GM12878 (cell line): Measurements from ENCODE around the gene VEGFD. TPM values are rescaled to one million over a fixed set of nuclear protein-coding genes. Genes with fewer than 3 reads are reported as not detected.

Experiments
- ATAC-seq: fragments of 200-7000 bp; cut with Tn5 transposase; 3 replicates; pipeline ENCODE4 v1.9.1; 2020; ENCODE audit warnings: mild to moderate bottlenecking, moderate library complexity
- BruUV-seq: library from RNA; stranded (reverse); fragments of 400-500 nt; replicated peaks from 2 replicates; lab custom pipeline; 2021; lab: Mats Ljungman, UMichigan
- CTCF ChIA-PET: fragments of 300-600 bp; sonication (Branson Sonifier 250); formaldehyde crosslinking; extraction: SDS; loops from one replicate; lab custom pipeline; 2021; ENCODE audit warnings: inconsistent platforms; lab: Yijun Ruan, JAX
- POLR2A ChIA-PET: fragments of 350-600 bp; formaldehyde crosslinking; extraction: SDS; loops from one replicate; lab custom pipeline; 2021; ENCODE audit warnings: inconsistent platforms; lab: Charles Lee
- RAD21 ChIA-PET: fragments of 300-600 bp; sonication (Branson Sonifier 250); formaldehyde crosslinking; loops from one replicate; lab custom pipeline; 2023; ENCODE audit warnings: antibody characterized with exemption; ENCODE audit not compliant: unreplicated experiment; lab: Charles Lee
- SMC1A ChIA-PET: fragments of 300-600 bp; sonication (Branson Sonifier 250); formaldehyde crosslinking; loops from one replicate; lab custom pipeline; 2023; ENCODE audit not compliant: unreplicated experiment, uncharacterized antibody; lab: Charles Lee
- DNase-seq: peaks from one replicate; pipeline ENCODE4 v3.0.0-alpha.2; 2011; ENCODE audit warnings: low read depth, low spot score
- FAIRE-seq: peaks from 3 replicates; lab custom pipeline; 2011; peaks lifted over from hg19 to GRCh38; lab: Jason Lieb, UNC
- H2AFZ ChIP-seq: 2 replicates; pipeline ENCODE4 v1.6.0; 2011; ENCODE audit warnings: low read depth, low read length, control low read depth; ENCODE audit not compliant: control insufficient read depth
- H3K27ac ChIP-seq: 2 replicates; pipeline ENCODE4 v1.5.1; 2011; ENCODE audit warnings: control low read depth; ENCODE audit not compliant: control insufficient read depth, insufficient read depth
- H3K27me3 ChIP-seq, 2 experiments: replicated peaks in 1 of 2; 2 replicates each; pipeline versions ENCODE4 v1.6.0 to v1.6.1; 2011; ENCODE audit warnings: low read length in 1 of 2; ENCODE audit not compliant: control insufficient read depth in 2 of 2, insufficient read depth in 2 of 2
- H3K36me3 ChIP-seq, 2 experiments: 2 replicates each; pipeline ENCODE4 v1.5.1; 2011; ENCODE audit warnings: low read length in 1 of 2; ENCODE audit not compliant: control insufficient read depth in 2 of 2, insufficient read depth in 2 of 2
- H3K4me1 ChIP-seq: 2 replicates; pipeline ENCODE4 v1.6.1; 2011; ENCODE audit warnings: mild to moderate bottlenecking, low read length, moderate library complexity, mixed read lengths; ENCODE audit not compliant: control insufficient read depth, insufficient read depth
- H3K4me2 ChIP-seq: 2 replicates; pipeline ENCODE4 v1.6.0; 2011; ENCODE audit warnings: control low read depth; ENCODE audit not compliant: control insufficient read depth, insufficient read depth
- H3K4me3 ChIP-seq: fragments of 200-600 bp; sonication (generic); 2 replicates; pipeline ENCODE4 v1.5.1; 2016
- H3K79me2 ChIP-seq: 2 replicates; pipeline ENCODE4 v1.6.0; 2011; ENCODE audit warnings: low read length; ENCODE audit not compliant: control insufficient read depth, insufficient read depth
- H3K9ac ChIP-seq: 2 replicates; pipeline ENCODE4 v1.8.0; 2011; ENCODE audit warnings: low read length, control low read depth, mixed read lengths; ENCODE audit not compliant: control insufficient read depth, insufficient read depth
- H3K9me3 ChIP-seq: replicated peaks from 3 replicates; pipeline ENCODE4 v1.5.1; 2011; ENCODE audit warnings: mild to moderate bottlenecking, low read length; ENCODE audit not compliant: control insufficient read depth, insufficient read depth
- H4K20me1 ChIP-seq: 2 replicates; pipeline ENCODE4 v1.6.0; 2011; ENCODE audit not compliant: control insufficient read depth, insufficient read depth
- CREB1 ChIP-seq: IDR thresholded peaks from 2 replicates; pipeline ENCODE4 v1.6.1; 2012; ENCODE audit warnings: low read depth, mild to moderate bottlenecking, inconsistent platforms
- HDAC2 ChIP-seq: fragments of 200-600 bp; sonication (generic); IDR thresholded peaks from 2 replicates; pipeline ENCODE4 v1.6.1; 2017
- IKZF1 ChIP-seq: fragments of 450-650 bp; conservative IDR thresholded peaks from 2 replicates; pipeline ENCODE4 v1.6.1; 2017; ENCODE audit warnings: antibody characterized with exemption, mild to moderate bottlenecking
- IKZF2 ChIP-seq, 2 experiments: fragments of 450-650 bp; IDR thresholded peaks; 2 replicates each; pipeline ENCODE4 v1.6.1; 2017; ENCODE audit warnings: mild to moderate bottlenecking in 2 of 2, moderate library complexity in 2 of 2
- IRF4 ChIP-seq: IDR thresholded peaks from 2 replicates; pipeline ENCODE4 v1.6.1; 2011; ENCODE audit warnings: low read depth, low read length
- KDM1A ChIP-seq: fragments of 200-600 bp; sonication (generic); IDR thresholded peaks from 2 replicates; pipeline ENCODE4 v1.6.1; 2016; ENCODE audit warnings: borderline replicate concordance
- MXI1 ChIP-seq: fragments of 150-350 bp; IDR thresholded peaks from 2 replicates; pipeline ENCODE4 v1.6.1; 2011; ENCODE audit warnings: low read depth, mild to moderate bottlenecking, inconsistent platforms, low read length, improper control_type of control experiment
- NBN ChIP-seq: fragments of 450-650 bp; IDR thresholded peaks from 2 replicates; pipeline ENCODE4 v1.6.1; 2016
- PAX8 ChIP-seq: fragments of 450-650 bp; IDR thresholded peaks from 2 replicates; pipeline ENCODE4 v1.6.1; 2017; ENCODE audit warnings: mild to moderate bottlenecking, moderate library complexity
- POLR2AphosphoS5 ChIP-seq: IDR thresholded peaks from 2 replicates; pipeline ENCODE4 v1.6.1; 2011; ENCODE audit warnings: mild to moderate bottlenecking, low read length, inconsistent platforms
- SUZ12 ChIP-seq: fragments of 200-600 bp; sonication (generic); IDR thresholded peaks from one replicate; pipeline ENCODE4 v1.6.1; 2018; ENCODE audit warnings: antibody characterized with exemption, mild to moderate bottlenecking; ENCODE audit not compliant: unreplicated experiment
- TAF1 ChIP-seq: IDR thresholded peaks from 2 replicates; pipeline ENCODE4 v1.6.1; 2011; ENCODE audit warnings: mild to moderate bottlenecking, low read depth, low read length, borderline replicate concordance
- TCF12 ChIP-seq: IDR thresholded peaks from 2 replicates; pipeline ENCODE4 v1.6.1; 2011; ENCODE audit warnings: low read depth, mild to moderate bottlenecking, low read length
- ZNF24 ChIP-seq: fragments of 450-650 bp; IDR thresholded peaks from 2 replicates; pipeline ENCODE4 v1.6.1; 2017; ENCODE audit warnings: antibody characterized with exemption, mild to moderate bottlenecking
- WGBS: methylation state at CpG from one replicate; pipeline ENCODE4 v1.1.6; 2016; ENCODE audit warnings: low lambda C conversion rate; ENCODE audit not compliant: insufficient replicate concordance, insufficient coverage; ENCODE audit errors: missing lambda C conversion rate; 5-methylcytosine and 5-hydroxymethylcytosine counted together
- in situ Hi-C: fragments of 300-500 bp; cut with MboI; formaldehyde crosslinking; loops from 9 replicates; pipeline ENCODE4 v1.14.3; 2018; ENCODE audit warnings: mixed read lengths
- intact Hi-C: fragments of 100-400 bp; cut with micrococcal nuclease; formaldehyde crosslinking; loops from one replicate; pipeline ENCODE4 v1.14.2; 2022; ENCODE audit not compliant: unreplicated experiment
- polyA plus RNA-seq, 11 experiments: library from polyadenylated mRNA; depleted of rRNA in 4 of 11; unstranded in 6 of 11; stranded (reverse) in 5 of 11; fragments of >200 nt; fragmentation: Nextera tagmentation in 4 of 11; fragmentation: Illumina TruSeq in 1 of 11; extraction: Ambion mirVana in 4 of 11; extraction: Trizol in 1 of 11; gene quantifications; 1 replicate in 1 of 11; 2 replicates in 10 of 11; pipeline versions ENCODE4 v1.2.1 to v1.2.3, GENCODE V29; 2011 to 2016; ENCODE audit warnings: inconsistent platforms in 2 of 11, missing spikeins in 2 of 11, low read depth in 1 of 11
- total RNA-seq, 4 experiments: library from RNA; depleted of rRNA in 3 of 4; stranded (reverse); fragments of >200 nt in 3 of 4; fragmentation: Illumina TruSeq in 1 of 4; extraction: Trizol in 1 of 4; gene quantifications; 2 replicates each; pipeline versions ENCODE4 v1.2.1 to v1.2.3, GENCODE V29; 2013 to 2021
- TF ChIP-seq, protein P1 (sequence below): IDR thresholded peaks from 2 replicates; pipeline ENCODE4 v1.6.1; 2011; ENCODE audit warnings: low read depth, mild to moderate bottlenecking, low read length, moderate library complexity, borderline replicate concordance; ENCODE audit errors: extremely low read depth
- TF ChIP-seq, protein P2 (sequence below): fragments of 150-350 bp; IDR thresholded peaks from 2 replicates; pipeline ENCODE4 v1.6.1; 2016; ENCODE audit warnings: low read depth, low read length
- TF ChIP-seq, protein P3 (sequence below): IDR thresholded peaks from 2 replicates; pipeline ENCODE4 v1.6.1; 2011; ENCODE audit warnings: borderline replicate concordance, low read depth, mild to moderate bottlenecking, moderate library complexity, mixed read lengths, low read length; ENCODE audit not compliant: insufficient read depth; ENCODE audit errors: extremely low read length
- TF ChIP-seq, protein P4 (sequence below): fragments of 450-650 bp; IDR thresholded peaks from 2 replicates; pipeline ENCODE4 v1.6.1; 2017; ENCODE audit warnings: antibody characterized with exemption, mild to moderate bottlenecking, moderate library complexity

Gene VEGFD
- total and polyA plus RNA-seq, 10 of the 15 experiments (the other 5 are each of a cell fraction or from before 2014, with no cell fraction given) = 0.15 TPM; not detected in 9

DNA sequence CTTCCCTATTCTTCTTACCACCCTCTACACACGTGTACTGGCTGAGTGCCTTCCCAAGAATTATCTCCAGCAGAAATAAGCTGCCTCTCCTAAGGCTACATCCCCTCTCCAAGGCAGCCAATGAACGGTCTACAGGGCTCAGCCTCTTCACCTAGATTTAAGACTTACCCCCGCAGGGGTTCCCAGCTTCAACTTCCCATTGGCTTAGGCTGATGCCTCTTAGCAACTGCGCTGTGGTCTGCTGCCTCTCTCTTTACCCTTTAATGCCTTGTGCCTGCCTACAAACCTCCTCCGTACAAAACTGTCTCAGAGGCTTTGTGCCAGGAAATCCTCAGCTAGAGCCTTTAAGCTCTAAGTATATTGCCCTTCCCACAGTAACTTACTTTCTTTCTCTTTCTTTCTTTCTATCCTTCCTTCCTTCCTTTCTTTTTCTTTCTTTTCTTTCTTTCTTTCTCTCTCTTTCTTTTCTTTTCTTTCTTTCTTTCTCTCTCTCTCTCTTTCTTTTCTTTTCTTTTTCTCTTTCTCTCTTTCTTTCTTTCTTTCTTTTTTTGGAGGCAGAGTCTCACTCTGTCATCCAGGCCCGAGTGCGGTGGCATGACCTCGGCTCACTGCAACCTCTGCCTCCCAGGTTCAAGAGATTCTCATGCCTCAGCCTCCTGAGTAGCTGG is 33.8 kb downstream of the VEGFD start:
- intact Hi-C loops = no loop called here
- Histone ChIP-seq H4K20me1 (no peaks in the 10 kb centered on the region; the same call in 1 of the 2 replicates), H3K27ac (no peak overlapping the region), H2AFZ (no peak overlapping the region), H3K9ac (no peak overlapping the region), H3K9me3 (no peaks in the 10 kb centered on the region), H3K4me1 (no peaks in the 10 kb centered on the region), H3K79me2 (no peaks in the 10 kb centered on the region), H3K36me3 (no peaks in the 10 kb centered on the region), H3K4me3 (no peak overlapping the region), H3K4me2 (no peak overlapping the region), H3K27me3 (no peaks in the 10 kb centered on the region)
- no TSS peak for BruUV-seq
- SMC1A ChIA-PET = interaction anchor here (0.8 to 4.6 kb wide), 10 partner anchors 9 to 432 kb away, joined by 3 to 62 read pairs (median 4); no protein-coding TSS in a partner anchor
- WGBS = 59% methylated on average over 8 of the region's 8 CpGs
- POLR2A ChIA-PET = no interaction called here
- RAD21 ChIA-PET = interaction anchor here (0.8 to 5.9 kb wide), 3 partner anchors 118 to 148 kb away, joined by 3 to 71 read pairs (median 4); no protein-coding TSS in a partner anchor
- no peak for DNase-seq
- FAIRE-seq = no peak
- ATAC-seq = peak; percentile 34; the same call in 1 of the 3 replicates
- CTCF ChIA-PET = interaction anchor here (0.6 to 10.8 kb wide), 13 partner anchors 8 to 214 kb away, joined by 3 to 200 read pairs (median 5); partner anchors contain the start of genes BMX and VEGFD
- in situ Hi-C loops = no loop called here
- TF ChIP-seq ZNF24 (no peak), CREB1 (no peak), PAX8 (no peak), TCF12 (no peak), IKZF1 (no peak), KDM1A (no peak), MXI1 (no peak), HDAC2 (no peak), IRF4 (no peak), NBN (no peak), IKZF2 (IDR thresholded peaks at IDR 0.05) (no peak), SUZ12 (no peak), POLR2AphosphoS5 (no peak), TAF1 (no peak)
- TF ChIP-seq, protein P1, sequence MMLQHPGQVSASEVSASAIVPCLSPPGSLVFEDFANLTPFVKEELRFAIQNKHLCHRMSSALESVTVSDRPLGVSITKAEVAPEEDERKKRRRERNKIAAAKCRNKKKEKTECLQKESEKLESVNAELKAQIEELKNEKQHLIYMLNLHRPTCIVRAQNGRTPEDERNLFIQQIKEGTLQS = no peak
- TF ChIP-seq, protein P2, sequence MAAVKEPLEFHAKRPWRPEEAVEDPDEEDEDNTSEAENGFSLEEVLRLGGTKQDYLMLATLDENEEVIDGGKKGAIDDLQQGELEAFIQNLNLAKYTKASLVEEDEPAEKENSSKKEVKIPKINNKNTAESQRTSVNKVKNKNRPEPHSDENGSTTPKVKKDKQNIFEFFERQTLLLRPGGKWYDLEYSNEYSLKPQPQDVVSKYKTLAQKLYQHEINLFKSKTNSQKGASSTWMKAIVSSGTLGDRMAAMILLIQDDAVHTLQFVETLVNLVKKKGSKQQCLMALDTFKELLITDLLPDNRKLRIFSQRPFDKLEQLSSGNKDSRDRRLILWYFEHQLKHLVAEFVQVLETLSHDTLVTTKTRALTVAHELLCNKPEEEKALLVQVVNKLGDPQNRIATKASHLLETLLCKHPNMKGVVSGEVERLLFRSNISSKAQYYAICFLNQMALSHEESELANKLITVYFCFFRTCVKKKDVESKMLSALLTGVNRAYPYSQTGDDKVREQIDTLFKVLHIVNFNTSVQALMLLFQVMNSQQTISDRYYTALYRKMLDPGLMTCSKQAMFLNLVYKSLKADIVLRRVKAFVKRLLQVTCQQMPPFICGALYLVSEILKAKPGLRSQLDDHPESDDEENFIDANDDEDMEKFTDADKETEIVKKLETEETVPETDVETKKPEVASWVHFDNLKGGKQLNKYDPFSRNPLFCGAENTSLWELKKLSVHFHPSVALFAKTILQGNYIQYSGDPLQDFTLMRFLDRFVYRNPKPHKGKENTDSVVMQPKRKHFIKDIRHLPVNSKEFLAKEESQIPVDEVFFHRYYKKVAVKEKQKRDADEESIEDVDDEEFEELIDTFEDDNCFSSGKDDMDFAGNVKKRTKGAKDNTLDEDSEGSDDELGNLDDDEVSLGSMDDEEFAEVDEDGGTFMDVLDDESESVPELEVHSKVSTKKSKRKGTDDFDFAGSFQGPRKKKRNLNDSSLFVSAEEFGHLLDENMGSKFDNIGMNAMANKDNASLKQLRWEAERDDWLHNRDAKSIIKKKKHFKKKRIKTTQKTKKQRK = no peak
- TF ChIP-seq, protein P3, sequence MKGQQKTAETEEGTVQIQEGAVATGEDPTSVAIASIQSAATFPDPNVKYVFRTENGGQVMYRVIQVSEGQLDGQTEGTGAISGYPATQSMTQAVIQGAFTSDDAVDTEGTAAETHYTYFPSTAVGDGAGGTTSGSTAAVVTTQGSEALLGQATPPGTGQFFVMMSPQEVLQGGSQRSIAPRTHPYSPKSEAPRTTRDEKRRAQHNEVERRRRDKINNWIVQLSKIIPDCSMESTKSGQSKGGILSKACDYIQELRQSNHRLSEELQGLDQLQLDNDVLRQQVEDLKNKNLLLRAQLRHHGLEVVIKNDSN = no peak
- TF ChIP-seq, protein P4, sequence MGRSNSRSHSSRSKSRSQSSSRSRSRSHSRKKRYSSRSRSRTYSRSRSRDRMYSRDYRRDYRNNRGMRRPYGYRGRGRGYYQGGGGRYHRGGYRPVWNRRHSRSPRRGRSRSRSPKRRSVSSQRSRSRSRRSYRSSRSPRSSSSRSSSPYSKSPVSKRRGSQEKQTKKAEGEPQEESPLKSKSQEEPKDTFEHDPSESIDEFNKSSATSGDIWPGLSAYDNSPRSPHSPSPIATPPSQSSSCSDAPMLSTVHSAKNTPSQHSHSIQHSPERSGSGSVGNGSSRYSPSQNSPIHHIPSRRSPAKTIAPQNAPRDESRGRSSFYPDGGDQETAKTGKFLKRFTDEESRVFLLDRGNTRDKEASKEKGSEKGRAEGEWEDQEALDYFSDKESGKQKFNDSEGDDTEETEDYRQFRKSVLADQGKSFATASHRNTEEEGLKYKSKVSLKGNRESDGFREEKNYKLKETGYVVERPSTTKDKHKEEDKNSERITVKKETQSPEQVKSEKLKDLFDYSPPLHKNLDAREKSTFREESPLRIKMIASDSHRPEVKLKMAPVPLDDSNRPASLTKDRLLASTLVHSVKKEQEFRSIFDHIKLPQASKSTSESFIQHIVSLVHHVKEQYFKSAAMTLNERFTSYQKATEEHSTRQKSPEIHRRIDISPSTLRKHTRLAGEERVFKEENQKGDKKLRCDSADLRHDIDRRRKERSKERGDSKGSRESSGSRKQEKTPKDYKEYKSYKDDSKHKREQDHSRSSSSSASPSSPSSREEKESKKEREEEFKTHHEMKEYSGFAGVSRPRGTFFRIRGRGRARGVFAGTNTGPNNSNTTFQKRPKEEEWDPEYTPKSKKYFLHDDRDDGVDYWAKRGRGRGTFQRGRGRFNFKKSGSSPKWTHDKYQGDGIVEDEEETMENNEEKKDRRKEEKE = no peak
